Lower lobe of right lung (tissue), 2 donors: ENCODE measurements around the gene CACNA1E. TPM values are rescaled to one million over a fixed set of nuclear protein-coding genes. Genes with fewer than 3 reads are reported as not detected.
"Not testable (repeated sequence)": the region's sequence is repeated elsewhere in the genome, so short reads cannot be mapped to it uniquely, and the experiment has no call there.

Experiments
- ATAC-seq, 2 donors: fragments of 200-7000 bp; cut with Tn5 transposase; one replicate each; pipeline ENCODE4 v1.9.1; 2020 to 2022; ENCODE audit warnings: mild to moderate bottlenecking in 2 of 2, moderate library complexity in 2 of 2
- DNase-seq: peaks from one replicate; pipeline ENCODE4 v3.0.0-alpha.2; 2020
- H3K27ac ChIP-seq: fragments of 200-600 bp; one replicate; pipeline ENCODE4 v1.8.0; 2022
- H3K27me3 ChIP-seq: fragments of 200-600 bp; one replicate; pipeline ENCODE4 v1.8.0; 2022; ENCODE audit warnings: low read depth
- H3K36me3 ChIP-seq: fragments of 200-600 bp; one replicate; pipeline ENCODE4 v1.8.0; 2022; ENCODE audit warnings: mild to moderate bottlenecking
- H3K4me1 ChIP-seq: fragments of 200-600 bp; one replicate; pipeline ENCODE4 v1.8.0; 2022
- H3K4me3 ChIP-seq: fragments of 200-600 bp; one replicate; pipeline ENCODE4 v1.8.0; 2022; ENCODE audit warnings: mild to moderate bottlenecking
- H3K9me3 ChIP-seq: fragments of 200-600 bp; one replicate; pipeline ENCODE4 v1.8.0; 2022
- CTCF ChIP-seq: fragments of 200-600 bp; IDR thresholded peaks from one replicate; pipeline ENCODE4 v1.8.0; 2022; ENCODE audit warnings: antibody characterized with exemption, mild to moderate bottlenecking
- intact Hi-C: fragments of 100-400 bp; cut with DNase I; formaldehyde crosslinking; loops from one replicate; pipeline ENCODE4 v1.11.0; 2022
- total RNA-seq: library from RNA; stranded (reverse); fragmentation: NEBNext Ultra II Directional; extraction: Animal tissue kit (Norgen Biotek cat#: 25700); gene quantifications from one replicate; pipeline ENCODE4 v1.2.1, GENCODE V29; 2021
- donor health status: DM: no; HTN: yes; CAD: no; lungs with severe emphysema.

The CACNA1E gene
- total RNA-seq, 1 donor from 2014 or later = 0.27 TPM

- H3K4me3 ChIP-seq = no peak overlapping the region
- H3K4me1 ChIP-seq = no peaks in the 10 kb centered on the region
- H3K27ac ChIP-seq = no peak overlapping the region
- H3K9me3 ChIP-seq = no peaks in the 10 kb centered on the region
- intact Hi-C loops = no loop called here
- TF ChIP-seq CTCF = no peak
- ATAC-seq (no peak), DNase-seq (no peak)
- H3K36me3 ChIP-seq = no peaks in the 10 kb centered on the region
- H3K27me3 ChIP-seq = no peaks in the 10 kb centered on the region
Observed at GRCh38 chr1:181516706-181517105, 33.4 kb downstream of the CACNA1E start.

- Histone ChIP-seq H3K4me1 (no peaks in the 10 kb centered on the region), H3K27ac (no peak overlapping the region), H3K4me3 (no peak overlapping the region), H3K9me3 (no peaks in the 10 kb centered on the region), H3K36me3 (no peaks in the 10 kb centered on the region), H3K27me3 (no peaks in the 10 kb centered on the region)
- TF ChIP-seq CTCF = no peak
- ATAC-seq (no peak), DNase-seq (no peak)
- intact Hi-C loops = no loop called here
Observed at GRCh38 chr1:181517181-181517875, 34.0 kb downstream of the CACNA1E start.

GRCh38 chr1:181518152-181518551 lies 34.8 kb downstream of the CACNA1E start:
- Histone ChIP-seq H3K36me3 (no peaks in the 10 kb centered on the region), H3K27me3 (no peaks in the 10 kb centered on the region), H3K9me3 (no peaks in the 10 kb centered on the region), H3K4me1 (no peaks in the 10 kb centered on the region), H3K27ac (no peak overlapping the region), H3K4me3 (no peak overlapping the region)
- DNase-seq (no peak), ATAC-seq (no peak)
- no peak for TF ChIP-seq CTCF
- intact Hi-C loops = no loop called here

GRCh38 chr1:181522864-181523263 lies 39.5 kb downstream of the CACNA1E start:
- no peak for TF ChIP-seq CTCF
- intact Hi-C loops = no loop called here
- ATAC-seq = no peak
- no peak for DNase-seq
- Histone ChIP-seq H3K4me1 (no peaks in the 10 kb centered on the region), H3K27me3 (no peaks in the 10 kb centered on the region), H3K9me3 (peaks cover 6% of the 10 kb centered on the region), H3K27ac (no peak overlapping the region), H3K4me3 (no peak overlapping the region), H3K36me3 (no peaks in the 10 kb centered on the region)

GRCh38 chr1:181525104-181525721 lies 41.9 kb downstream of the CACNA1E start:
- Histone ChIP-seq H3K27me3 (no peaks in the 10 kb centered on the region), H3K4me3 (no peak overlapping the region), H3K36me3 (no peaks in the 10 kb centered on the region), H3K9me3 (peaks cover 16% of the 10 kb centered on the region), H3K27ac (no peak overlapping the region), H3K4me1 (no peaks in the 10 kb centered on the region)
- ATAC-seq = no peak
- no peak for DNase-seq
- intact Hi-C loops = no loop called here
- TF ChIP-seq CTCF = no peak

GRCh38 chr1:181528241-181528640 lies 44.9 kb downstream of the CACNA1E start:
- H3K36me3 ChIP-seq, H3K27me3 ChIP-seq, H3K4me1 ChIP-seq, intact Hi-C loops, DNase-seq, H3K4me3 ChIP-seq, ATAC-seq, H3K27ac ChIP-seq: not testable (repeated sequence)
- H3K9me3 ChIP-seq = peaks cover 16% of the 10 kb centered on the region
